ENCODE data around the gene CHD5.

CHD5 gene

DNA sequence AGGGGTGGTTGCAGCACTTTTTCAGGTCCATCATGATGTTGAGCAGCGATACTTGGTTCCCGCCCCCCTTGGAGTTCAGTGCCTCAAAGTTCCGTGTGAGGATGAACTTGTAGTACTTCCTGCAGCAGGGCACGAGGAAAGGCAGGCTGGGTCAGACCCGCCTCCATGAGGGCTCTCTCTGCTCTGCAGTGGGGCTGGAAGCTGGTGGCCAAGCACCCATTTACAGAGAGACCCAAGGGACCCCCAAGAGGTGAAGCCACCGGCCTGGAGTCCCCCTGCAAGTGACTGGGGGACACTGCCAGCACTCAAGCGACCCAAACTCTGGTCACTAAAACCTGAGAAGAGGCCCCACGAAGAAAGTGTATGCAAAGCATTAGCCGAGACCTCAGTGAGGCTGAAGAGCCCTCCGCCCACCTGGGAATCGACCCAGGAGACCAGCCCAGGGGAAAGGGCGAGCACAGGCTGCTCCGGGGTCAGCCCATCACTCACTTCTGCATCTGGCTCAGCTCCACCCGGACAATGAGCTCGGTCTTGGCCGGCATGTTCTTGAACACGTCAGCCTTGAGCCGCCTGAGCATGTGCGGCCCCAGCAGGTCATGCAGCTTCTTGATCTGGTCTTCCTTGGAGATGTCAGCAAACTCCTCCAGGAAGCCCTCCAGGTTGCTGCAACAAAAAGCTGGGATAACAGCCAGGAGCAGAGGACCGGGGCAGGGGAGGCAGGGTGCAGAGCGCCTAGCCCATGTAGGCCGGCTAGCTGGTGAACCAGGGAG, 45.2 kb downstream of the CHD5 start:
- Histone ChIP-seq H3K27ac (no peak overlapping the region), H3K4me3 (ENCODE audit: low read depth, low read length) (no peak overlapping the region), H3K36me3 (ENCODE audit: control insufficient read depth, insufficient read depth, low read length) (no peaks in the 10 kb centered on the region), H3K79me2 (no peaks in the 10 kb centered on the region), H3K27me3 (ENCODE audit: control insufficient read depth, insufficient read depth, low read length) (no peaks in the 10 kb centered on the region), H3K9ac (no peak overlapping the region), H2AFZ (no peak overlapping the region), H3K4me1 (no peaks in the 10 kb centered on the region), H3K4me2 (ENCODE audit: low read length) (no peak overlapping the region), H3K9me3 (ENCODE audit: control insufficient read depth, low read length) (no peaks in the 10 kb centered on the region)
- no peak for TF ChIP-seq CTCF (IDR thresholded peaks at IDR 0.05)

- Histone ChIP-seq H3K36me3 (ENCODE audit: control insufficient read depth, insufficient read depth, low read length) (no peaks in the 10 kb centered on the region), H3K27ac (no peak overlapping the region), H2AFZ (no peak overlapping the region), H3K9me3 (ENCODE audit: control insufficient read depth, low read length) (no peaks in the 10 kb centered on the region), H3K9ac (no peak overlapping the region), H3K4me2 (ENCODE audit: low read length) (no peak overlapping the region), H3K4me3 (ENCODE audit: low read depth, low read length) (no peak overlapping the region), H3K4me1 (no peaks in the 10 kb centered on the region), H3K79me2 (no peaks in the 10 kb centered on the region), H3K27me3 (ENCODE audit: control insufficient read depth, insufficient read depth, low read length) (no peaks in the 10 kb centered on the region)
- TF ChIP-seq CTCF (IDR thresholded peaks at IDR 0.05), result no peak
Observed at GRCh38 chr1:6134206-6134605, 45.9 kb downstream of the CHD5 start.

GRCh38 chr1:6133146-6133895, 46.8 kb downstream of the CHD5 start:
- no peaks in the 10 kb centered on the region for H3K79me2 ChIP-seq
- H2AFZ ChIP-seq, result no peak overlapping the region
- no peak overlapping the region for H3K4me2 ChIP-seq (ENCODE audit: low read length)
- no peak overlapping the region for H3K9ac ChIP-seq
- no peaks in the 10 kb centered on the region for H3K27me3 ChIP-seq (ENCODE audit: control insufficient read depth, insufficient read depth, low read length)
- H3K27ac ChIP-seq, result no peak overlapping the region
- no peak overlapping the region for H3K4me3 ChIP-seq (ENCODE audit: low read depth, low read length)
- TF ChIP-seq CTCF (IDR thresholded peaks at IDR 0.05), result no peak
- no peaks in the 10 kb centered on the region for H3K4me1 ChIP-seq
- no peaks in the 10 kb centered on the region for H3K36me3 ChIP-seq (ENCODE audit: control insufficient read depth, insufficient read depth, low read length)
- H3K9me3 ChIP-seq (ENCODE audit: control insufficient read depth, low read length), result no peaks in the 10 kb centered on the region

DNA sequence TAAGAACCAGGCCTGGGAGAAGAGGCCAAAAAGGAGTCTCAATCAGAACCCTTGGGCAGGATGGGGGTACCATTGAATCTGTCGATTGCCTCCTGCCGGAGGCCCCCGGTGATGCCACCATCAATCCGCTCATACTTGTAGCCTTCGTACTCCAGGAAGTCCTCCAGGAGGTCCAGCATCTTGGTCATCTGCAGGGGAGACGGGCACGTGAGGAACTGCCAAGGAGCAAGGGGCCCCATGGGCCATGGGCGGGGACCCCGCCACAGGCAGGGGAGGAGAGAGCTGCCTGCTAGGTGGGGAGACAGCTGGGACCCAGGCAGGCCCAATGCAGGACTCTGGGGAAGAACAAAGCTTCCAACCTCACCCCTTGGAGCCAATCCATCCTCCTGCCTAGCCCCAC, 48.6 kb downstream of the CHD5 start:
- no peak overlapping the region for H3K9ac ChIP-seq
- H3K9me3 ChIP-seq (ENCODE audit: control insufficient read depth, low read length), result no peaks in the 10 kb centered on the region
- no peak overlapping the region for H3K4me2 ChIP-seq (ENCODE audit: low read length)
- TF ChIP-seq CTCF (IDR thresholded peaks at IDR 0.05), result no peak
- no peaks in the 10 kb centered on the region for H3K36me3 ChIP-seq (ENCODE audit: control insufficient read depth, insufficient read depth, low read length)
- no peak overlapping the region for H3K4me3 ChIP-seq (ENCODE audit: low read depth, low read length)
- no peak overlapping the region for H3K27ac ChIP-seq
- H3K4me1 ChIP-seq, result no peaks in the 10 kb centered on the region
- no peaks in the 10 kb centered on the region for H3K27me3 ChIP-seq (ENCODE audit: control insufficient read depth, insufficient read depth, low read length)
- H2AFZ ChIP-seq, result no peak overlapping the region
- no peaks in the 10 kb centered on the region for H3K79me2 ChIP-seq

Data from parathyroid adenoma (tissue), 2 donors.